ENCODE data around the gene AHNAK2.

- TF ChIP-seq CTCF (IDR thresholded peaks at IDR 0.05) = no peak
- TF ChIP-seq POLR2A (IDR thresholded peaks at IDR 0.05) = no peak
Observed at GRCh38 chr14:104931771-104932675, 46.2 kb downstream of the AHNAK2 start.
